Measurements from ENCODE around the gene DPH7. TPM values are rescaled to one million over a fixed set of nuclear protein-coding genes. Genes with fewer than 3 reads are reported as not detected.
"Not testable (repeated sequence)": the region's sequence is repeated elsewhere in the genome, so short reads cannot be mapped to it uniquely, and the experiment has no call there.

DPH7 gene
- 10 to 100 TPM; 31.9 to 34.2 TPM for total RNA-seq

DNA sequence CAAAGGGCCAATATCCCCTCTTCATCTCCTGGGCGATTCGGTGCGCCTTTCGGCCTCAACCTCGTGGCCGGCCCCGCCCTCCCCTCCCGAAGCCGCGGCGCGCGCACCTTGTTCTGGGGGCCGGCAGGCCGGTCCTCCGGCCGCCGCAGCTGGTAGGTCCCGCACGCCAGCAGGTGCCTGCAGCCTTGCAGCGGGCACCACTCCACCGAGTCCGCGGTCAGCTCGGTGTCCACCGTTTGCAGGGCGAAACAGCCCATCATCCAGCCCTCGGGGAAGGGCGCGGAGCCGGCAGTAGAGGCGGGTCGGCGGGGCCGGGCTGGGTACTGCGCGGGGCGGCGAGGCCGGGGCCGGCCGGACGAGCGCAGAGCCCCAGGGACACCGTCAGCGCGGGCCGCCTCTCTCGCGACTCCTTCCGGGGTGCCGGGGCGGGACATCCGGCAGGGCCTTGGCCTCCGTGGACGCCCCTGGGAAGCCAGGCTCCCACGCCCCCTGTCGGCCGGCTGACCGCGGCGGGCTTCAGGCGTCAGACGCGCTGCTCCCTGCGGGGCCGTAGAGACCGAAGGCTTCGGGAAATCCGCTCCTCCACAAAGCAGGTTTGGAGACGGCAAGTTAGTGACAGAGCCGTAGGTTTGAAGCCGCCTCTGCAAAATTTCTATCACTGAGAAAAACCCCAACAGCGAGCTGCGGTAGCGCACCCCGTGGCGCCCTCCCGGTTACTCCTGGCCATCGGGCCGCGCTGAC is at the start of gene DPH7:
Gene DPH7, minus strand, starts transcription at position 408 of the 741 bp plus-strand sequence. Its CDS starts 148 bp downstream, at position 260.
- POLR2A ChIA-PET, result interaction anchor here (1.0 to 1.8 kb wide), 8 partner anchors 10 to 338 kb away, joined by 3 to 10 read pairs (median 4); partner anchors contain the start of genes MRPL41, PNPLA7, TUBB4B and ZMYND19
- H3K27ac Mint-ChIP-seq, result peak within 1 kb of the TSS; percentile 65
- DNase-seq, result peak; percentile 96
- H3K9me3 Mint-ChIP-seq, result no peaks in the 10 kb centered on the region
- H3K4me1 Mint-ChIP-seq, result peaks cover 37% of the 10 kb centered on the region
- H3K27me3 Mint-ChIP-seq, result no peaks in the 10 kb centered on the region
- peak within 1 kb of the TSS; percentile 78 for H3K4me3 Mint-ChIP-seq
- CTCF ChIA-PET, result interaction anchor here (0.9 to 2.8 kb wide), 6 partner anchors 9 to 50 kb away, joined by 3 to 18 read pairs (median 6); partner anchors contain the start of genes EHMT1 and ZMYND19
- peaks cover 40% of the 10 kb centered on the region for H3K36me3 Mint-ChIP-seq (ENCODE audit: low read depth)

DNA sequence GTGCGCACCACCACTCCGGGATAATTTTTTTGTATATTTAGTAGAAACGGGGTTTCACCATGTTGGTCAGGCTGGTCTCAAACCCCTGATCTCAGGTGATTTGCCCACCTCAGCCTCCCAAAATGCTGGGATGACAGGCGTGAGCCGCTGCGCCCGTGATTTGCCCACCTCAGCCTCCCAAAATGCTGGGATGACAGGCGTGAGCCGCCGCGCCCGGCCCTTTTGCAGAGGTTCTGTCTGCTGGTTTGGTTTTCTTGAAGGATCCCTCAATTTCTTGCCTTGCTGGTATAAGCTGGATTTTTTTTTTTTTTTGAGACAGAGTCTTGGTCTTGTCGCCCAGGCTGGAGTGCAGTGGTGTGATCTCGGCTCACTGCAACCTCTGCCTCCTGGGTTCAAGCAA is 48.7 kb upstream of the DPH7 start:
- POLR2A ChIA-PET, result interaction anchor here (1.0 to 4.1 kb wide), 4 partner anchors 8 to 37 kb away, joined by 3 to 33 read pairs (median 4); partner anchors contain the start of genes EHMT1 and ZMYND19
- H3K4me3 Mint-ChIP-seq, H3K27me3 Mint-ChIP-seq, H3K9me3 Mint-ChIP-seq, DNase-seq: not testable (repeated sequence)
- CTCF ChIA-PET, result interaction anchor here (1.4 to 2.3 kb wide), 2 partner anchors 46 to 48 kb away, joined by 4 to 12 read pairs; partner anchors contain the start of gene DPH7
- Mint-ChIP-seq H3K36me3 (ENCODE audit: low read depth) (peaks cover 26% of the 10 kb centered on the region), H3K27ac (peak overlapping the region; percentile 35), H3K4me1 (peaks cover 51% of the 10 kb centered on the region)

DNA sequence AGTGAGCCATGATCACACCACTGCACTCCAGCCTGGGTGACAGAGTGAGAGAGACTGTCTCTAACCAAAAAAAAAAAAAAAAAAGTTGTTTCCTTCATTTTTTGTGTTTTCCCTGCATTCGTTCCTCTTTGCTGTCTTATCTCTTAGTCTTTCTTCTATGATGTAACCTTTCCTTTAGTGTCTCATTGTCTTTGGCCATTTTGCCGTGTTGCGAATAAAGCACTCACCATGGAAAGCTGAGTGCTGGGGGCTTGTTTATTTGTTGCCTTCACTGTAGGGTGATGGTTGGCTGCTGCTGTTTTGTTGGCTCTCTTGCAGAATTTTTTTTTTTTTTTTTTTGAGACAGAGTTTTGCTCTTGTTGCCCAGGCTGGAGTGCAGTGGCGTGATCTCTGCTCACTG is 47.7 kb upstream of the DPH7 start:
- no peak for DNase-seq
- ChIA-PET CTCF (interaction anchor here (0.6 kb wide), 1 partner anchor 11 kb away, joined by 4 read pairs; no protein-coding TSS in a partner anchor), POLR2A (interaction anchor here (1.0 kb wide), 1 partner anchor 8 kb away, joined by 3 read pairs; the partner anchor contains the start of gene EHMT1)
- peaks cover 53% of the 10 kb centered on the region for H3K4me1 Mint-ChIP-seq
- H3K36me3 Mint-ChIP-seq (ENCODE audit: low read depth), result peaks cover 29% of the 10 kb centered on the region
- H3K27ac Mint-ChIP-seq, result peak overlapping the region; percentile 42
- H3K27me3 Mint-ChIP-seq, result no peaks in the 10 kb centered on the region
- no peaks in the 10 kb centered on the region for H3K9me3 Mint-ChIP-seq
- no peak overlapping the region for H3K4me3 Mint-ChIP-seq

DNA sequence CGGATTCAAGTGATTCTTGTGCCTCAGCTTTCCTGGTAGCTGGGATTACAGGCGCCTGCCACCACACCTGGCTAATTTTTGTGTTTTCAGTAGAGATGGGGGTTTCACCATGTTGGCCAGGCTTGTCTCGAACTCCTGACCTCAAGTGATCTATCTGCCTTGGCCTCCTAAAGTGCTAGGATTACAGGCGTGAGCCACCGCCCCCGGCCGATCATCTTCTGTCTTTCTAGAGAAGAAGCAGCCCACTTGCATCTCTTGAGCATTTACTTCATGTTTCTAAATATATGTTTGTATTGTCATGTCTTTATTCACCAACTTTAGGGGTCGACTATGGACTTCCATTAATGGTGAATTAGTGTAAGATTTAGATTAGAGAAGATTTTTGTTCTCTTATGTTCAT is 43.5 kb upstream of the DPH7 start:
- H3K4me3 Mint-ChIP-seq, DNase-seq, H3K27me3 Mint-ChIP-seq, POLR2A ChIA-PET, CTCF ChIA-PET, H3K9me3 Mint-ChIP-seq, H3K27ac Mint-ChIP-seq: not testable (repeated sequence)
- peaks cover 49% of the 10 kb centered on the region for H3K4me1 Mint-ChIP-seq
- H3K36me3 Mint-ChIP-seq (ENCODE audit: low read depth), result peaks cover 37% of the 10 kb centered on the region

DNA sequence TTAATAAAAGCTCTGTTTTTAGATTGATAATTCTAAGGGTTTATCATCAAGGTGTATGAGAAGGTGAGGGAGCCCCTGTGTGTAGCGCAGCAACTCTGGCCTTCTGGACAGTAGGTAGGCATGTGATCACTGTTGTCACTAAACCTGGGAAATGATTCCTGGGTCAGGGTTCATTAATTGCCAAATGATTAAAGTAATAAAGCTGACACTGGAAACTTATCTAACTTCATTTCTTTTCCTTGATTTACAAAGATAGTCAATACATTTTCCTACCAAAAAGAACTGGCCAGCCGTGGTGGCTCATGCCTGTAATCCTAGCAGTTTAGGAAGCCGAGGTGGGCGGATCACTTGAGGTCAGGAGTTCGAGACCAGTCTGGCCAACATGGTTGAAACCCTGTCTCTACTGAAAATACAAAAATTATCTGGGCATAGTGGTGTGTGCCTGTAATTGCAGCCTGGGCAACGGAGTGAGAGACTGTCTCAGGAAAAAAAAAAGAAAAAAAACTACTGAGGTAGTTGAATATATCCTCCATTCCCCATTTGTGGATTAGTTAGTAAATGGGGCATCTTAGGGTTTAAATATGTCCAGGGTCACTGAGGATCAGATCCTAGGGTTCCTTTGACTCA is 42.5 kb upstream of the DPH7 start:
- ChIA-PET POLR2A (interaction anchor here (0.8 kb wide), 1 partner anchor 33 kb away, joined by 3 read pairs; no protein-coding TSS in a partner anchor), CTCF (no interaction called here)
- Mint-ChIP-seq H3K27ac (peak overlapping the region; percentile 45), H3K4me3 (peak overlapping the region; percentile 32), H3K4me1 (peaks cover 51% of the 10 kb centered on the region), H3K9me3 (no peaks in the 10 kb centered on the region), H3K36me3 (ENCODE audit: low read depth) (peaks cover 42% of the 10 kb centered on the region), H3K27me3 (no peaks in the 10 kb centered on the region)
- DNase-seq, result no peak

DNA sequence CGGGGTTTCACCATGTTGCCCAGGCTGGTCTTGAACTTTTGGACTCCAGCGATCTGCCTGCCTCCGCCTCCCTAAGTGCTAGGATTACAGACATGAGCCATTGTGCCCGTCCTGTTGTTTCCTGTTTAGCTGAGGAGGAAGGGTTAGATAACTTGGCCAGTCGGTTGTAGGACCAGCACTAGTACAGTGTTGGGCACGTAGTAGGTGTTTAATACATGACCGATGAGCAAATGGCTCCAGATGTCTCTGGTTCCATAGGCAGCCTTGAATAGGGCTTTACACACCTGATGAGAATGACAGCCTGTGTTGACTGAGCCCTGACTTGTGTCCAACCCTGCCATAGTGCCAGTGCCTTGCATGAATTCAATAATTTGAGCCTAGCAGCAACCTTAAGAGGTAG is 41.9 kb upstream of the DPH7 start:
- ChIA-PET CTCF (no interaction called here), POLR2A (interaction anchor here (0.8 to 2.3 kb wide), 2 partner anchors 9 to 32 kb away, joined by 3 to 33 read pairs; no protein-coding TSS in a partner anchor)
- Mint-ChIP-seq H3K4me3 (peak overlapping the region; percentile 40), H3K4me1 (peaks cover 50% of the 10 kb centered on the region), H3K36me3 (ENCODE audit: low read depth) (peaks cover 41% of the 10 kb centered on the region), H3K27me3 (no peaks in the 10 kb centered on the region), H3K9me3 (no peaks in the 10 kb centered on the region), H3K27ac (peak overlapping the region; percentile 53)
- DNase-seq, result no peak

DNA sequence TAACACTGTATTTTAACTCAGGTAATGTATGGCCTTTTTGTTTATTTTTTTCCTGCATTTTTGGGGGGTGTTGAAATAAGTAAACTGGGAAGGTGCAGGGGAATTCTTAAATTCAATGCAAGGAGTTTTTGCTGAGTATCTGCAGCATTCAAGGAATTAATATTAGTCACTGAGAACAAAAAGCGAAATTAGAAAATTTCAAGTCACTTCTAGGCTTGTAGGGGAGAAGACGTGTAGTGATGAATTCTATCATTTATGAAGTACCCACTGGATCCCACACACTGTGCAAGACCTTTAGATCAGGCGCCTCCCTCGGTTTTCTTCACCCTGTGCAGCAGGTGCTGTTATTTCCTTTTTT is 41.3 kb upstream of the DPH7 start:
- Mint-ChIP-seq H3K36me3 (ENCODE audit: low read depth) (peaks cover 35% of the 10 kb centered on the region), H3K9me3 (no peaks in the 10 kb centered on the region), H3K4me3 (peak overlapping the region; percentile 83), H3K27ac (peak overlapping the region; percentile 74), H3K27me3 (no peaks in the 10 kb centered on the region), H3K4me1 (peaks cover 45% of the 10 kb centered on the region)
- no peak for DNase-seq
- CTCF ChIA-PET, result interaction anchor here (0.8 to 1.2 kb wide), 2 partner anchors 9 to 20 kb away, joined by 3 read pairs; no protein-coding TSS in a partner anchor
- POLR2A ChIA-PET, result interaction anchor here (0.7 to 2.3 kb wide), 6 partner anchors 9 to 53 kb away, joined by 3 to 33 read pairs (median 4); partner anchors contain the start of gene DPH7

DNA sequence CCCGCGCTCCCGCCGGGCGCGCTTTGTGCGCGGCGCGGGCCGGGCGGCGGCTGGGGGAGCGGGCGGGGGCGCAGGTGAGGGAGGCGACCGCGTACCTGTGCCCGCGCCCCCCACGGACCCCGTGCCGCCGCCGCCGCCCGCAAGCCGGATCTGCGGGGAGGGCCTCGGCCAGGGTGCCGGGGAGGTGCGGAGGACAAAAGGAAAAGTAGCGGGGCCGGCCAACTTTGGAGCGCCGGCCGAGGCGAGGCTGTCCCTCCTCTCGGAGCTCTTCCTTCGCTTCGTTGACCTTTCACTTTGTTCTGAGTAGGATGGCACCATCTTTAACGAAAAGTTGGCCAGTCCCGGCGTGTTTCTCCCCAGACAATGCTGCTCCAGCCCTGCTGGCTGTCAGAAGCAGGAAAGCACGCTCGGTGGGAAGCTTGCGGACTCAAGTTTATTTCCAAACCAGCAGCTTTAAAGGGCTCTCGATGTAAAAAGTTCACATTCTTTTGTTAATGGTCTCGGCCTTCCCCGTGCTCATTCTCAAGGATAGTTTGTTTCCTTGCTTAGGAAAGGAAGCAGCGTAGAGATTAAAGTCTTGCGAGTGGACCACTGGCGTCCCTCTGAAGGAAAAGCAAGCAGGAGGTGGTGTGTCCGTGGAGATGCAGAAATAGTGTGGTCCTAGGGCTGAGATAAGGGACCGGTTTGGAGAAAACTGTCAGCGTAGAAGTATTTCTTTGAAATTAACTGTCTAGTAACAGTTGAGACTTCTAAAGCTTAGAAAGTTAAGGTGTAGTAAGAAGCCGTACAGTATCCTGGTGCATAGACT is 40.7 kb upstream of the DPH7 start:
- peaks cover 45% of the 10 kb centered on the region for H3K4me1 Mint-ChIP-seq
- peak overlapping the region; percentile 83 for H3K4me3 Mint-ChIP-seq
- peak overlapping the region; percentile 74 for H3K27ac Mint-ChIP-seq
- ChIA-PET POLR2A (interaction anchor here (0.7 to 2.3 kb wide), 15 partner anchors 10 to 1080 kb away, joined by 3 to 33 read pairs (median 5); partner anchors contain the start of genes ARRDC1, DPH7, MRPL41 and NOXA1), CTCF (interaction anchor here (0.8 to 1.5 kb wide), 8 partner anchors 9 to 383 kb away, joined by 3 to 8 read pairs (median 4); partner anchors contain the start of gene ZMYND19)
- H3K27me3 Mint-ChIP-seq, result no peaks in the 10 kb centered on the region
- no peaks in the 10 kb centered on the region for H3K9me3 Mint-ChIP-seq
- DNase-seq, result peak; percentile 45
- H3K36me3 Mint-ChIP-seq (ENCODE audit: low read depth), result peaks cover 39% of the 10 kb centered on the region

DNA sequence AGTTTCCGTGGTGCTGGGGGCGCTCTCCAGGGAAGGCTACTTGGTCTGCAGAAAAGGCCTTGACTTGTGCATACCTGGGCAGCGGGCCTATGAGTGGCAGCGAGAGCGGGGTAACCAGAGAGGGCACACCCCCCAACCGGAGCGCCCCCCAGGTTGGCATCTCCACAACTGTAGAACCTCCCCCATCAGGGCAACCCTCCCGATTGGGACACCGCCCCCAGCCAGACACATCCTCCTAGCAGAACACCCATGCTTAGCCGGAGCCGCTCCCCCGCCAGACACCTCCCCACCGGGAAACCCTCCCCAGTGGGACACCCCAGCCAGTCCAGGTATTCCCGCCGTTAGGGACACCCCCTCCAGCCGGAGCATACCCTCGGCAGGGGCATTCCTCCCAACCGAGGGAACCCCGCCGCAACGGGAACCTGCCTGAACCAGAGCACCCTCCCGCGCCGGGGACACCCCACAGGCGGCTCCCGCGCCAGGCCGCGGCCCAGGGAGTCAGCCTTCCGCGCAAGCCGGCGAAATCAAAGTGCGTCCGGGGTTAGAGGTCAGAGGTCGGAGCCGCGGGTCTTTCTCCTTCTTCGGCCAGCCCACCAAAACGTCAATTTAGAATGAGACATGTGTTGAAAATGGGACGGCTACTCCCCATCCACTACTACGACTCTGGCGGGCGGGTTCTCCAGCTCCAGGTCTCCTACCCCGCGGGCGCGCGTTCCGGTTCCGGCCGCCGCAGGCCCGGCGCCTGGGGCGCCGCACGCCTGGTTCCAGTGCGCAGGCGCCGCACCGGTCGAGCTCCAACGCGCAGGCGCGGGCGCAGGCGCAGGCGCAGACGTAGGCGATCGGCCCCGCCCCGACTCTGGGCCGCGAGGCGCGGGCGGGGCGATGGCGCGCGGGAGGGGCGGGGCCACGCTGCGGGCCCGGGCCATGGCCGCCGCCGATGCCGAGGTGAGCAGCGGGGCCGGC is 39.7 kb upstream of the DPH7 start, which contains the start of gene EHMT1:
Gene EHMT1, plus strand, starts transcription at position 901 of the 963 bp plus-strand sequence. Its CDS starts 24 bp downstream, at position 925.
- H3K9me3 Mint-ChIP-seq, result no peaks in the 10 kb centered on the region
- peaks cover 41% of the 10 kb centered on the region for H3K4me1 Mint-ChIP-seq
- peak within 1 kb of the TSS; percentile 83 for H3K4me3 Mint-ChIP-seq
- DNase-seq, result peak; percentile 92
- ChIA-PET CTCF (interaction anchor here (0.7 to 1.5 kb wide), 8 partner anchors 11 to 382 kb away, joined by 3 to 8 read pairs (median 4); partner anchors contain the start of gene ZMYND19), POLR2A (interaction anchor here (0.6 to 2.3 kb wide), 13 partner anchors 8 to 1079 kb away, joined by 3 to 33 read pairs (median 5); partner anchors contain the start of genes ARRDC1, MRPL41, NOXA1 and ZMYND19)
- peaks cover 34% of the 10 kb centered on the region for H3K36me3 Mint-ChIP-seq (ENCODE audit: low read depth)
- peak within 1 kb of the TSS; percentile 88 for H3K27ac Mint-ChIP-seq
- no peaks in the 10 kb centered on the region for H3K27me3 Mint-ChIP-seq

DNA sequence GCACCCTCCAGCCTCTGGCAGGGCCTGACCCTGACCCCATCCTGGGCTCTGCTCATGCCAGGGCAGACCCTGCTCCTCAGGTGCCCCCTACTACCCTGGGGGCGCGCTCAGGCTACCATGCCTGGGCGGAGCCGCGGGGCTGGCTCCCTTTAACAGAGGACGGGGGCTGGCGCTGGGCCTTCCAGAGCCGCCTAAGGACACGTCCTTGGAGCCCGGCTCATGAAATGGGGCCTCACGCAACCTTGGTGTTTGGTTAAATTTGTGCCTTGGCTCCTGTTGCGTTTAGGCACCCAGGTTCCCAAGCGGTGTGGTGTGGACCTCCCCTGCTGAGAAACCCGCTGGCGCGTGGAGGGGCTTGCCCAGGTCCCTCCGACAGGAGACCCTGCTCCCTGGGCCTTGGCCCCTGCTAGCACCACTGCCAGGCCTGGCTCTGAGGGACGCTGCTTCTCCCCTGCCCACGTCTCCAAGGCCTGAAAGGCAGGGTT is 36.7 kb upstream of the DPH7 start:
- Mint-ChIP-seq H3K27me3 (no peaks in the 10 kb centered on the region), H3K36me3 (ENCODE audit: low read depth) (peaks cover 18% of the 10 kb centered on the region), H3K27ac (peak overlapping the region; percentile 26), H3K4me1 (peaks cover 38% of the 10 kb centered on the region), H3K4me3 (no peak overlapping the region), H3K9me3 (no peaks in the 10 kb centered on the region)
- ChIA-PET CTCF (no interaction called here), POLR2A (no interaction called here)
- no peak for DNase-seq

DNA sequence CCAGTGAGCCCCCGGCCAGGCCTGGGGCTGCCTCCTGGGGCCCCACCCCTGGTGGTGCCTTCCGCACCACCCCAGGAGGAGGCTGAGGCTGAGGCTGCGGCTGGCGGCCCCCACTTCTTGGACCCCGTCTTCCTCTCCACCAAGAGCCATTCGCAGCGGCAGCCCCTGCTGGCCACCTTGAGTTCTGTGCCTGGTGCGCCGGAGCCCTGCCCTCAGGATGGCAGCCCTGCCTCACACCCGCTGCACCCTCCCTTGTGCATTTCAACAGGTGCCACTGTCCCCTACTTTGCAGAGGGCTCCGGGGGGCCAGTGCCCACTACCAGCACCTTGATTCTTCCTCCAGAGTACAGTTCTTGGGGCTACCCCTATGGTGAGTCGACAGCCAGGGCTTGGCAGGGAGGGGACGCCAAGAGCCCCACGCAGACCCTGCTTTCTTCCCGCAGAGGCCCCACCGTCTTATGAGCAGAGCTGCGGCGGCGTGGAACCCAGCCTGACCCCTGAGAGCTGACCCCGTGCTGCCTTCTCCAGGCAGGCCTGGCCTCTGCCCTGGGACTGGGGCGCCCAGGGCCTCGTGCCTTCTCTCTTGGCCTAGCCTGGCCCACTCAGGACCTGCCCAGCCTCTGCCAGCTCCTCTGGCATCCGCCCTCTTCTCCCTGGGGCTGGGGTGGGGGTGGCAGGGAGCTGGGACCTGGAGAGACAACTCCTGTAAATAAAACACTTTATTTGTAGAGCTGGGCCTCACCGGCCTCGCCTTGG is 36.1 kb upstream of the DPH7 start:
- Mint-ChIP-seq H3K4me1 (peaks cover 33% of the 10 kb centered on the region), H3K27ac (no peak overlapping the region), H3K9me3 (no peaks in the 10 kb centered on the region), H3K4me3 (no peak overlapping the region), H3K36me3 (ENCODE audit: low read depth) (peaks cover 18% of the 10 kb centered on the region), H3K27me3 (no peaks in the 10 kb centered on the region)
- DNase-seq, result no peak
- CTCF ChIA-PET, result no interaction called here
- POLR2A ChIA-PET, result no interaction called here
